ENCODE data around the gene RNF150. TPM values are rescaled to one million over a fixed set of nuclear protein-coding genes. Genes with fewer than 3 reads are reported as not detected.

RNF150 gene
- total RNA-seq, 1 experiment from 2014 or later = 15.3 TPM

GRCh38 chr4:141133999-141134995 is 1.0 kb upstream of the RNF150 start:
- in situ Hi-C loops (cut with HindIII; ENCODE audit: low pct_unique_long_range_greater_than_20kb, low sequenced_read_pairs) = loop anchor here (25.0 kb wide), 1 partner anchor 247 kb away; no protein-coding TSS in a partner anchor

DNA sequence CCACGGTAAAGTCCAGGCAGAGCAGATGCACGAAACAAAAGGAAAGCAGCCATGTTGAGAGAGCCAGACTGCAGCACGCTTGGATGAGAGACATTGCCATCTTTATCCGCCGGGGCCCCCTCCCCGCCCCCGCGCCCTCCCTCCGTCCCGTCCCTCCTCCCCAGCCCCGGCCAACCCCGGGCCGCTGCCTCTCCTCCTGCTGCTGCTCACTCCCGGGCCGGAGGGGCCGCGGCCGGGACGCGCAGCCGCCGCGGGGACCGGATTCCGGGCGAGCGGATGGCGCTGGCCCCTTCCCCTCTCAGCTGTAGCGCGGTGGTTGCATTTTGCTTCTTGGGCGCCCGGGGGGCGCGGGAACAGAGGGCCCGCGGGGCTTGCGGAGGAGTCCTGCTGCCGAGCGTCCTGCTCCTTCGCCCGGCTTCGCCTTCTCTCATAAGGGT is 542 bp downstream of the RNF150 start:
- peak; percentile 31 for DNase-seq (ENCODE audit: low read depth, low spot score)
- in situ Hi-C loops (cut with HindIII; ENCODE audit: low pct_unique_long_range_greater_than_20kb, low sequenced_read_pairs) = loop anchor here (25.0 kb wide), 1 partner anchor 245 kb away; no protein-coding TSS in a partner anchor

More at GRCh38 chr4:141133999-141134995, 1.0 kb upstream of the RNF150 start:
- DNase-seq (ENCODE audit: low read depth, low spot score) = peak; percentile 30

GRCh38 chr4:141132072-141132708 is 1.1 kb downstream of the RNF150 start:
- in situ Hi-C loops (cut with HindIII; ENCODE audit: low pct_unique_long_range_greater_than_20kb, low sequenced_read_pairs) = loop anchor here (25.0 kb wide), 1 partner anchor 245 kb away; no protein-coding TSS in a partner anchor
- DNase-seq (ENCODE audit: low read depth, low spot score) = no peak

GRCh38 chr4:141131723-141132071 is 1.6 kb downstream of the RNF150 start:
- in situ Hi-C loops (cut with HindIII; ENCODE audit: low pct_unique_long_range_greater_than_20kb, low sequenced_read_pairs) = loop anchor here (25.0 kb wide), 1 partner anchor 244 kb away; no protein-coding TSS in a partner anchor

GRCh38 chr4:141130947-141131605 is 2.2 kb downstream of the RNF150 start:
- in situ Hi-C loops (cut with HindIII; ENCODE audit: low pct_unique_long_range_greater_than_20kb, low sequenced_read_pairs) = loop anchor here (25.0 kb wide), 1 partner anchor 244 kb away; no protein-coding TSS in a partner anchor
- DNase-seq (ENCODE audit: low read depth, low spot score) = no peak

More at GRCh38 chr4:141131723-141132071, 1.6 kb downstream of the RNF150 start:
- DNase-seq (ENCODE audit: low read depth, low spot score) = no peak

DNA sequence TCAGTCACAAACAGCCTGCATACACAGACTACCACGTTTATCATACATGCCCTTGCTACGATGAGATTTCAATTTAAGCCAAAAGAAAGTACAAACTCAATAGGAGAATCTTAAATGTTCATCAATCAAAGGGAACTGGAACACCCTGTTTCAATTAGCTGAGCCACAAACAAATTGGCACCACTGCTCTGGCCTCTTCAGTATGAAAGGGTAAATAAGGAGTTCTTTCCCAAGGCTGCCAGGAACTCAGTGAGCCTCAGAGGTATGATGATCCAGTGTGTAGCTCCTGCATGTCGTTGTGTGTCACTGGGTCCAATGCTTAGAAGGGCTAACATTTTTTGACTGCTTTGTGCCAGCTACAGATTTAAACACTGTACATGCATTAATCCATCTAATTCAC is 5.4 kb downstream of the RNF150 start:
- DNase-seq (ENCODE audit: low read depth, low spot score) = no peak
- in situ Hi-C loops (cut with HindIII; ENCODE audit: low pct_unique_long_range_greater_than_20kb, low sequenced_read_pairs) = loop anchor here (25.0 kb wide), 1 partner anchor 241 kb away; no protein-coding TSS in a partner anchor

- peak; percentile 49 for DNase-seq (ENCODE audit: low read depth, low spot score)
- in situ Hi-C loops (cut with HindIII; ENCODE audit: low pct_unique_long_range_greater_than_20kb, low sequenced_read_pairs) = loop anchor here (25.0 kb wide), 1 partner anchor 239 kb away; no protein-coding TSS in a partner anchor
These were observed 6.5 kb downstream of the RNF150 start for GRCh38 chr4:141126769-141127168.

DNA sequence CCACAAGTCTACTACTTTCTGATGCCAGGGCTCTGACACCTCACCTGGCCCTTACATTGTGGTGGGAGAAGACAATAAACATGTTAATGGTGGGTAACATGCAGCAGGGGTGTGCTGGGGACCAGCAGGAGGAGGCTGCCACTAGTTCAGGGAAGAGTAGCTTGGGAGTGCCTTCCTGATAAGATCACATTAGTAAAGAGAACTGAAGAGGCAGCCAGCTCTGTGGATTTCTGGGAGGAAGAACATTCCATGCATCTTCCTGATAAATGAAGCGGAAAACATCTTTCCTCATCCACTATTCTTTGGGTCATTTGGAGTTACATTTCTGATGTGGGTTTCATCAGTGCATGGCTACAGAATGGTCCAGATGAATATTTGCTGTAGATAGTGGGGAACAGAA is 9.0 kb downstream of the RNF150 start:
- no peak for DNase-seq (ENCODE audit: low read depth, low spot score)

DNA sequence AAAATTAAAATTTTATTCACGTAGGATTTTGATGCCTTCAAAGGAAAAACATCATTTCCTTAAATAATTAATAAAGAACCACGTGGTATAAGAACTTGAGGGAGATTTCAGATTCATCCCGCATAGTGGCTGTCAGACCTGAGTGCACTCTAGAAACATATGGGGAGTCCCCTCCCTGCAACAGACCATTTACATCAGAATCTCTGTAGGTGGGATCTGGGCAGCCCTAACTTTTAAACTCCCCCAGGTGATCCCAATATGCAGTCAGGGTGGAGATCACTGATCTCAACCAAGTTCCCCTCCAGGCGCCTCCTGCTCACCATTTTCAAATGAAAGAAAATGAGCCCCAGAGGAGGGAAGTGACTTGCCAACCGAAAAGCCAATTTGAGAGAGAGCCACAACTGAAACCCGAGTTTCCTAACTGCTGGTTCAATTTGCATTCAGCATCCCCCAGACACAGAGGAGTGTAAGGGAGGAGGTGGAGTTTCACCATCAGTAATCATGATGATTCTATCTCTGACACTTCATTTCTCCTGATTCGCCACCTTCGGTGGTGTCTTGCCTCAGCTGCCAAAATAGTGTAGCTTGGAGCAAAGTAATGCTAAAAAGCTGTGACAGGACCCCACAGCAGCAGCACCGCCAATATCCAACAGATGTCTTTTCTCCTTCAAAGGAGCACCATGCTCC is 11.4 kb downstream of the RNF150 start:
- in situ Hi-C loops (cut with HindIII; ENCODE audit: low pct_unique_long_range_greater_than_20kb, low sequenced_read_pairs) = no loop called here

More for the DNA sequence above, 9.0 kb downstream of the RNF150 start:
- in situ Hi-C loops (cut with HindIII; ENCODE audit: low pct_unique_long_range_greater_than_20kb, low sequenced_read_pairs) = no loop called here

GRCh38 chr4:141121101-141121500 is 12.2 kb downstream of the RNF150 start:
- in situ Hi-C loops (cut with HindIII; ENCODE audit: low pct_unique_long_range_greater_than_20kb, low sequenced_read_pairs) = no loop called here
- no peak for DNase-seq (ENCODE audit: low read depth, low spot score)

More for the DNA sequence above, 11.4 kb downstream of the RNF150 start:
- DNase-seq (ENCODE audit: low read depth, low spot score) = no peak

- DNase-seq (ENCODE audit: low read depth, low spot score) = no peak
- in situ Hi-C loops (cut with HindIII; ENCODE audit: low pct_unique_long_range_greater_than_20kb, low sequenced_read_pairs) = no loop called here
These were observed 13.2 kb downstream of the RNF150 start for GRCh38 chr4:141120036-141120593.

DNA sequence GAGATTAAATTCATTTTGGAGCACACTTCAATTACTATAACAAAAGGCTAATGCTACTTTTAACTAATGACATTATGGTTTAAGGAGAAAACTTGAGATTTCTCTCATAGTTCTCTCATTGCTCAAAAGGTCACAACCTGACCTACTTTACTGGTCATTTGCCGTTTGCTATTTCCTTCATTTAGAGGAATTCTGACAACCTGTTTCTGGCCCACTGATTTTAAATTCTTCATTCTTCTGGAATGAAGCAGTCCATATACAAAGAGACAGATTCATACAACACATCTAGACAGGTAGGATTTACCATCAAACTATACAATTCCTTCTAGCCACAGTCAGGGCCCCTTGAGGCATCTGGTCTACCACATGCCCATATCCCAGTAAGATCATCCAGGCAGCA is 14.2 kb downstream of the RNF150 start:
- in situ Hi-C loops (cut with HindIII; ENCODE audit: low pct_unique_long_range_greater_than_20kb, low sequenced_read_pairs) = no loop called here
- no peak for DNase-seq (ENCODE audit: low read depth, low spot score)

DNA sequence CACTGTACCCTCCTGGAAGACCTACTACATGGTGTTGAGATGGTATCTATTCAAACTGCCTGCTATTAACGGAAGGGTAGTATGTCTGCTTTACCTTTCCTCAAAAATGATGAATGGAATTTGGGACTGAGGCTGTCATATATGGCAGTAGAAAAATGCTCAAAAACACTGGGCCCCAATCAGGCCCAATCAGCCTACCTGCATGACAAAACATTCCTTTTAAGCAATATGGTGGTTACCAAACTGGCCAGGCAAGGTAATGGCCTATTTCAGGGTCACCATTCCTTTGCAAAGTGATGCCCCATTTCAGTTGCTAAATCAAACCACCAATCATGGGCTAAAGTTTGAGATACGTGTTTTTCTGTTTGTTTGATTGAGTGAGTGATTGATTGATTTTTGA is 14.9 kb downstream of the RNF150 start:
- no peak for DNase-seq (ENCODE audit: low read depth, low spot score)
- in situ Hi-C loops (cut with HindIII; ENCODE audit: low pct_unique_long_range_greater_than_20kb, low sequenced_read_pairs) = no loop called here

DNA sequence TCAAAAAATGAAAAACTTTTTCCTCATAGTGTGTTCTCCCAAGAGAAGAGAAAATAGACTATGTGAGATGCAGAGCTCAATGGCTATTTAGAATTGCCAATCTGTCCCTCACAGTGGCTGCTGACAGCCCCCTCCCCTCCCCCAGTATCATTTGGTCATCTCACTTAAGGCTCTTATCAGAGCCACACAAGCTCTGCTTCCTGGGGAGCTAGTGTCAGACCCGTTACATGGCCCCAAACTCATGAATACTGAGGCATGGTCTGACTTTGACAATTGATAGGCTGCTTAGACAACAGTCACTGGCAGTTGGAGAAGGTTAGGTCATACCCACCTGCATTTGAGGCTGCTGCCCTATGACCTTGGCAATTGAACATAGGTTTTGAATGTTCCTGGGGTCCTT is 15.3 kb downstream of the RNF150 start:
- in situ Hi-C loops (cut with HindIII; ENCODE audit: low pct_unique_long_range_greater_than_20kb, low sequenced_read_pairs) = no loop called here
- no peak for DNase-seq (ENCODE audit: low read depth, low spot score)

DNA sequence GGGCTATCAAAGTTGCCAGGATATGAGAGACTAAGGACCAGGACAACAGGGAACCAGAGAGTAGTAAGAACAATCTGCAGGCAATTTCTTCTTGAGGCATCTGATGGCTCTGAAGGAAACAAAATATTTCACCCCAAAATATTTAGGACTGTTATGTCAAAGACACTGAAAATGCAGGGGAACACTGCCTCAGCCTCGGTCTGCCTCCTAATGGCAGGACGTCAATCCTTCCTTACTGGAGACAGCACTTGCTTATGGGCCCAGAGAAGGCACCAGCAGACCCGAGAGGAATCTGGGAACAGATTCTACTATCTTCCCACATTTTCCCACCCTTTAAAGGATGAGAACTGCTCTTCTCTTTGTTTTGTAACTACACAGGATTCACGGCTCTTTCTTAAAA is 23.3 kb downstream of the RNF150 start:
- in situ Hi-C loops (cut with HindIII; ENCODE audit: low pct_unique_long_range_greater_than_20kb, low sequenced_read_pairs) = no loop called here
- DNase-seq (ENCODE audit: low read depth, low spot score) = no peak

GRCh38 chr4:141107927-141108326 is 25.3 kb downstream of the RNF150 start:
- in situ Hi-C loops (cut with HindIII; ENCODE audit: low pct_unique_long_range_greater_than_20kb, low sequenced_read_pairs) = no loop called here
- no peak for DNase-seq (ENCODE audit: low read depth, low spot score)

GRCh38 chr4:141102367-141102766 is 30.9 kb downstream of the RNF150 start:
- DNase-seq (ENCODE audit: low read depth, low spot score) = peak; percentile 35
- in situ Hi-C loops (cut with HindIII; ENCODE audit: low pct_unique_long_range_greater_than_20kb, low sequenced_read_pairs) = no loop called here

Measured in SK-MEL-5 (cell line).